Fibroblast of lung (primary cell): ENCODE results near the gene NAA15. TPM values are rescaled to one million over a fixed set of nuclear protein-coding genes. Genes with fewer than 3 reads are reported as not detected.

Experiments
- DNase-seq, 2 donors: peaks; one replicate each; pipeline versions ENCODE4 v3.0.0 to v3.0.0-alpha.2; 2010; ENCODE audit warnings: low read depth in 2 of 2
- H2AFZ ChIP-seq: 2 replicates; pipeline ENCODE4 v1.5.1; 2012; ENCODE audit warnings: low read length, control low read depth, inconsistent platforms
- H3K27ac ChIP-seq: 2 replicates; pipeline ENCODE4 v1.5.1; 2011; ENCODE audit warnings: low read length, control low read depth; ENCODE audit not compliant: insufficient read depth
- H3K27me3 ChIP-seq: 2 replicates; pipeline ENCODE4 v1.5.1; 2011; ENCODE audit warnings: mild to moderate bottlenecking, low read length; ENCODE audit not compliant: control insufficient read depth, insufficient read depth
- H3K36me3 ChIP-seq: 2 replicates; pipeline ENCODE4 v1.5.1; 2011; ENCODE audit warnings: low read length; ENCODE audit not compliant: control insufficient read depth, insufficient read depth
- H3K4me1 ChIP-seq: 2 replicates; pipeline ENCODE4 v1.5.1; 2011; ENCODE audit warnings: low read length; ENCODE audit not compliant: control insufficient read depth, insufficient read depth; ENCODE audit errors: extremely low read depth
- H3K4me2 ChIP-seq: 2 replicates; pipeline ENCODE4 v1.5.1; 2011; ENCODE audit warnings: low read length, control low read depth; ENCODE audit not compliant: insufficient read depth; ENCODE audit errors: extremely low read depth
- H3K4me3 ChIP-seq, 4 experiments: fragments of 200-600 bp in 1 of 4; sonication (generic) in 1 of 4; replicated peaks in 1 of 4; 2 replicates each; pipeline ENCODE4 v1.5.1; 2011 to 2016; ENCODE audit warnings: low read length in 4 of 4, low read depth in 3 of 4, mild to moderate bottlenecking in 3 of 4, control low read depth in 2 of 4, inconsistent platforms in 1 of 4, mixed read lengths in 1 of 4; ENCODE audit not compliant: insufficient read depth in 1 of 4; ENCODE audit errors: control extremely low read depth in 1 of 4
- H3K79me2 ChIP-seq: 2 replicates; pipeline ENCODE4 v1.5.1; 2012; ENCODE audit warnings: mild to moderate bottlenecking, low read length, inconsistent platforms; ENCODE audit not compliant: control insufficient read depth, insufficient read depth
- H3K9ac ChIP-seq: 2 replicates; pipeline ENCODE4 v1.5.1; 2011; ENCODE audit warnings: mild to moderate bottlenecking, low read length, control low read depth; ENCODE audit not compliant: insufficient read depth
- H3K9me3 ChIP-seq: 2 replicates; pipeline ENCODE4 v1.5.1; 2012; ENCODE audit warnings: low read depth, low read length; ENCODE audit not compliant: control insufficient read depth, insufficient read depth
- H4K20me1 ChIP-seq: 2 replicates; pipeline ENCODE4 v1.5.1; 2011; ENCODE audit warnings: low read length; ENCODE audit not compliant: control insufficient read depth, insufficient read depth; ENCODE audit errors: extremely low read depth
- EZH2 ChIP-seq: IDR thresholded peaks from 2 replicates; pipeline ENCODE4 v1.5.1; 2012; ENCODE audit warnings: low read length, control low read depth, mild to moderate bottlenecking; ENCODE audit errors: missing control alignments
- polyA plus RNA-seq, 2 donors: library from polyadenylated mRNA; depleted of rRNA in 1 of 2; stranded (reverse) in 1 of 2; unstranded in 1 of 2; fragments of >200 nt; gene quantifications; 2 replicates each; pipeline ENCODE4 v1.2.1, GENCODE V29; 2011 to 2012; ENCODE audit warnings: missing spikeins in 1 of 2
- total RNA-seq: library from RNA; depleted of rRNA; stranded (reverse); fragments of >200 nt; gene quantifications from 2 replicates; pipeline ENCODE4 v1.2.1, GENCODE V29; 2014
- TF ChIP-seq, protein P1 (sequence below), 2 donors: IDR thresholded peaks in 1 of 2; conservative IDR thresholded peaks in 1 of 2; 1 replicate in 1 of 2; 2 replicates in 1 of 2; pipeline ENCODE4 v1.5.1; 2011 to 2012; ENCODE audit warnings: low read length in 2 of 2, control low read depth in 1 of 2, inconsistent platforms in 1 of 2, low read depth in 1 of 2, mild to moderate bottlenecking in 1 of 2

The NAA15 gene
- total and polyA plus RNA-seq, 2 donors (not counting 1 experiment from before 2014, with no cell fraction given): 25.4 to 28.9 TPM

GRCh38 chr4:139295206-139295941 is 5.9 kb upstream of the NAA15 start:
- peaks cover 13% of the 10 kb centered on the region for H3K4me1 ChIP-seq
- H3K9ac ChIP-seq: peak overlapping the region; percentile 81
- peak overlapping the region; percentile 55 to 89 (median 76) for H3K4me3 ChIP-seq
- no peak for TF ChIP-seq EZH2
- TF ChIP-seq, protein P1, sequence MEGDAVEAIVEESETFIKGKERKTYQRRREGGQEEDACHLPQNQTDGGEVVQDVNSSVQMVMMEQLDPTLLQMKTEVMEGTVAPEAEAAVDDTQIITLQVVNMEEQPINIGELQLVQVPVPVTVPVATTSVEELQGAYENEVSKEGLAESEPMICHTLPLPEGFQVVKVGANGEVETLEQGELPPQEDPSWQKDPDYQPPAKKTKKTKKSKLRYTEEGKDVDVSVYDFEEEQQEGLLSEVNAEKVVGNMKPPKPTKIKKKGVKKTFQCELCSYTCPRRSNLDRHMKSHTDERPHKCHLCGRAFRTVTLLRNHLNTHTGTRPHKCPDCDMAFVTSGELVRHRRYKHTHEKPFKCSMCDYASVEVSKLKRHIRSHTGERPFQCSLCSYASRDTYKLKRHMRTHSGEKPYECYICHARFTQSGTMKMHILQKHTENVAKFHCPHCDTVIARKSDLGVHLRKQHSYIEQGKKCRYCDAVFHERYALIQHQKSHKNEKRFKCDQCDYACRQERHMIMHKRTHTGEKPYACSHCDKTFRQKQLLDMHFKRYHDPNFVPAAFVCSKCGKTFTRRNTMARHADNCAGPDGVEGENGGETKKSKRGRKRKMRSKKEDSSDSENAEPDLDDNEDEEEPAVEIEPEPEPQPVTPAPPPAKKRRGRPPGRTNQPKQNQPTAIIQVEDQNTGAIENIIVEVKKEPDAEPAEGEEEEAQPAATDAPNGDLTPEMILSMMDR (conservative IDR thresholded peaks at IDR 0.05 in 1 of 2, IDR thresholded peaks at IDR 0.05 in 1 of 2; ENCODE audit: low read depth in 1 of 2, low read length in 2 of 2): peak; percentile 84 to 87
- peak overlapping the region; percentile 98 for H3K4me2 ChIP-seq
- H3K36me3 ChIP-seq: no peaks in the 10 kb centered on the region
- no peaks in the 10 kb centered on the region for H4K20me1 ChIP-seq
- peak overlapping the region; percentile 72 for H2AFZ ChIP-seq
- H3K79me2 ChIP-seq: peaks cover 2% of the 10 kb centered on the region
- no peaks in the 10 kb centered on the region for H3K27me3 ChIP-seq
- H3K9me3 ChIP-seq: no peaks in the 10 kb centered on the region
- H3K27ac ChIP-seq: peak overlapping the region; percentile 79
- DNase-seq: peak; percentile 89 to 93

DNA sequence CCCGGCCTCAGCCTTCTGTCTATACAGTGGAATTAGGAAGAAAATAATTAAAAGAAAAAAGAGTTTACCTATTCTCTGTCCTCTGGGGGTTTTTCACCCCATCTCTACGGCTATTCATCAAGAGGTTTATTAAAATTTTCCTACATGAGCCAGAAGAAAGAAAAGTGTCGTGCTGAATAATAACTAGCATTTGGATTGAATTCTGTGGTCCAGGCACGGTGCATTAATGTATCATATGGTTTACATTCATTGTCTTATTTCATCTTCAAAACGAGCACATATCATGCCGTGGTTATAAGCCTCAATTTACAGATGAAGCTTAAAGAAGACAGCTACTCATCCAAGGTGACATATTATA is 5.4 kb upstream of the NAA15 start:
- Histone ChIP-seq H3K36me3 (no peaks in the 10 kb centered on the region), H2AFZ (peak overlapping the region; percentile 64), H3K4me2 (peak overlapping the region; percentile 39), H3K4me1 (peaks cover 15% of the 10 kb centered on the region), H3K27ac (no peak overlapping the region), H3K9me3 (no peaks in the 10 kb centered on the region), H3K79me2 (peaks cover 4% of the 10 kb centered on the region), H3K27me3 (no peaks in the 10 kb centered on the region), H3K4me3 (peak overlapping the region in 3 of 4 experiments; percentile 4 to 75 (median 37)), H4K20me1 (no peaks in the 10 kb centered on the region), H3K9ac (no peak overlapping the region)
- no peak for DNase-seq
- no peak for TF ChIP-seq EZH2
- TF ChIP-seq, protein P1 (conservative IDR thresholded peaks at IDR 0.05 in 1 of 2, IDR thresholded peaks at IDR 0.05 in 1 of 2; ENCODE audit: low read depth in 1 of 2, low read length in 2 of 2): no peak

GRCh38 chr4:139297001-139297410 is 4.3 kb upstream of the NAA15 start:
- DNase-seq: peak; percentile 42 to 56
- no peak overlapping the region for H2AFZ ChIP-seq
- TF ChIP-seq, protein P1 (conservative IDR thresholded peaks at IDR 0.05 in 1 of 2, IDR thresholded peaks at IDR 0.05 in 1 of 2; ENCODE audit: low read depth in 1 of 2, low read length in 2 of 2): no peak
- no peak for TF ChIP-seq EZH2

More at GRCh38 chr4:139297001-139297410, 4.3 kb upstream of the NAA15 start:
- no peak overlapping the region for H3K4me3 ChIP-seq
- no peaks in the 10 kb centered on the region for H3K27me3 ChIP-seq
- H3K9me3 ChIP-seq: no peaks in the 10 kb centered on the region
- peaks cover 11% of the 10 kb centered on the region for H3K79me2 ChIP-seq
- H3K36me3 ChIP-seq: no peaks in the 10 kb centered on the region
- H3K27ac ChIP-seq: no peak overlapping the region
- H3K4me1 ChIP-seq: peaks cover 15% of the 10 kb centered on the region
- peak overlapping the region; percentile 40 for H3K4me2 ChIP-seq
- H4K20me1 ChIP-seq: no peaks in the 10 kb centered on the region
- H3K9ac ChIP-seq: no peak overlapping the region
